ENCODE data around the gene CAVIN3. TPM values are rescaled to one million over a fixed set of nuclear protein-coding genes. Genes with fewer than 3 reads are reported as not detected.
"Not testable (repeated sequence)": the region's sequence is repeated elsewhere in the genome, so short reads cannot be mapped to it uniquely, and the experiment has no call there.

The CAVIN3 gene
- total RNA-seq, 1 experiment from 2014 or later = 342 TPM

GRCh38 chr11:6285019-6285418, 35.3 kb downstream of the CAVIN3 start:
- no peak for DNase-seq (ENCODE audit: low read depth)
- in situ Hi-C loops (cut with HindIII; ENCODE audit: low pct_unique_long_range_greater_than_20kb, low sequenced_read_pairs) = no loop called here

DNA sequence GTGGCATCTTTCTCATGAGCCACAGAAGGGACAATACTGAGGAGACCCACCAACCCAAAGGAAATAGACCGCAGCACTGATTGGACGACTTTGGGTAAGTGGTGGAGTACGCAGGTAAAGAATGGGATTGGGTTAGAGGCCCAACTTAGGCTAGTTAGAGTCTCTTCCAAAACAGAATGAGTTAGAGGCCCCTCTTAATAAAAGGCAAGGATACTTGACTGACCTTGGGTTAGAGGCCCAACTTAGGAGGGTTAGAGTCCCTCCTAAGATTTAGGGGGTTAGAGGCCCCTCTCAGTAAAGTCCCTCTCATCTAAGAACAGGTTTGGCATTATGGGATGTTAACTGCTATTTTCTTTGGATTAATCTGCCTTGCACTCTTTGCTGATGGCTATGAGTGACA, 36.1 kb downstream of the CAVIN3 start:
- no peak for DNase-seq (ENCODE audit: low read depth)
- in situ Hi-C loops (cut with HindIII; ENCODE audit: low pct_unique_long_range_greater_than_20kb, low sequenced_read_pairs) = no loop called here

DNA sequence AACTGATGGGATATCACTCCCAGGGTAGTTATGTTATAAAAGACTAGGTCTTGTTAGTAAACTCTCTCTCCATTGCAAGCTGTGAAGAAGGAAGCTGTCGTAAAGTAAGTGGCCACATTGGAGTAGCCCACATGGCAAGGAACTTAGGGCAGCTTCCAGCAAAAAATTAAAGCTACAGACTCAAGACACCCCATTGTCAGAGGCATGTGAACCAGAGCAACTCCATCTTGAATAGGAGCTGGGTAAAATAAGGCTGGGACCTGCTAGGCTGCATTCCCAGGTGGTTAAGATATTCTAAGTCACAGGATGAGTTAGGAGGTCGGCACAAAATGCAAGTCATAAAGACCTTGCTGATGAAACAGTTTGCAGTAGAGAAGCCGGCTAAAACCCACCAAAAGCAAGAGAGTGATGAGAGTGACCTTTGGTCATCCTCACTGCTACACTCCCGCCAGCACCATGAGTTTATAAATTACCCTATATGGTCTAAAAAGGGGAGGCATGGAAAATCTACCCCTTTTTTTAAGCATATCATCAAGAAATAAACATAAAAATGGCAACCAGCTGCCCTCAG, 36.8 kb downstream of the CAVIN3 start:
- in situ Hi-C loops (cut with HindIII; ENCODE audit: low pct_unique_long_range_greater_than_20kb, low sequenced_read_pairs) = no loop called here
- no peak for DNase-seq (ENCODE audit: low read depth)

DNA sequence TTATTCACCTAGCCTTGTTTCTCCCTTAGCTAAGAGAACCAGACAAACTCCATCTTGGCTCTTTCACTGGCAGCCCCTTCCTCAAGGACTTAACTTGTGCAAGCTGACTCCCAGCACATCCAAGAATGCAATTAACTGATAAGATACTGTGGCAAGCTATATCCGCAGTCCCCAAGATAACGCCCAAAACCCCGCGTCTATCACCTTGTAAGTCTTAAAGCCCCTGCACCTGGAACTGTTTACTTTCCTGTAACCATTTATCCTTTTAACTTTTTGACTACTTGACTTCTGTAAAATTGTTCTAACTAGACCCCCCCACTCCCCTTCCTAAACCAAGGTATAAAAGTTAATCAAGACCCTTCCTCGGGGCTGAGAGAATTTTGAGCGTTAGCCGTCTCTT, 39.5 kb downstream of the CAVIN3 start:
- DNase-seq (ENCODE audit: low read depth); in situ Hi-C loops (cut with HindIII; ENCODE audit: low pct_unique_long_range_greater_than_20kb, low sequenced_read_pairs): not testable (repeated sequence)

GRCh38 chr11:6273188-6273587, 47.1 kb downstream of the CAVIN3 start:
- DNase-seq (ENCODE audit: low read depth) = no peak
- in situ Hi-C loops (cut with HindIII; ENCODE audit: low pct_unique_long_range_greater_than_20kb, low sequenced_read_pairs) = no loop called here

GRCh38 chr11:6271598-6271997, 48.7 kb downstream of the CAVIN3 start:
- in situ Hi-C loops (cut with HindIII; ENCODE audit: low pct_unique_long_range_greater_than_20kb, low sequenced_read_pairs) = no loop called here
- no peak for DNase-seq (ENCODE audit: low read depth)

DNA sequence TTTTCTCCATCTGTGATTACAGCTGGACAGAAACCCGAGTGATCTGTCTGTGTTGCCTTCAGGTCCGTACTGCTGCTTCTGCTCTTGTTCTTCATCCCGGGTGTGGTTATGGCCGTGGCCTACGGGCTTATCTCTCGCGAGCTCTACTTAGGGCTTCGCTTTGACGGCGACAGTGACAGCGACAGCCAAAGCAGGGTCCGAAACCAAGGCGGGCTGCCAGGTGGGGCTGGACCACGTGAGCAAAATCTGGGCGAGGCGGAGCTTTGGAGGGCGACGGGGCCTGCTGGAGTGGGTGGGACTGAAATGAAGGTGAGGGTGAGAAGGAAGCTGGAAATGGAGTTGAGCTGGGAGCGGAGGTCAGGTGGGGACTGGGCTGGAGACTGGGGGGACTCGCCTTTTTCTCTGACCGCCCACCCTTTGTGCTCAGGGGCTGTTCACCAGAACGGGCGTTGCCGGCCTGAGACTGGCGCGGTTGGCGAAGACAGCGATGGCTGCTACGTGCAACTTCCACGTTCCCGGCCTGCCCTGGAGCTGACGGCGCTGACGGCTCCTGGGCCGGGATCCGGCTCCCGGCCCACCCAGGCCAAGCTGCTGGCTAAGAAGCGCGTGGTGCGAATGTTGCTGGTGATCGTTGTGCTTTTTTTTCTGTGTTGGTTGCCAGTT, 49.6 kb downstream of the CAVIN3 start:
- in situ Hi-C loops (cut with HindIII; ENCODE audit: low pct_unique_long_range_greater_than_20kb, low sequenced_read_pairs) = no loop called here
- no peak for DNase-seq (ENCODE audit: low read depth)

GRCh38 chr11:6269994-6270393, 50.3 kb downstream of the CAVIN3 start:
- in situ Hi-C loops (cut with HindIII; ENCODE audit: low pct_unique_long_range_greater_than_20kb, low sequenced_read_pairs) = no loop called here

More at GRCh38 chr11:6269994-6270393, 50.3 kb downstream of the CAVIN3 start:
- no peak for DNase-seq (ENCODE audit: low read depth)

Other genes starting within 250 kb of the CAVIN3 start
- gene OR56B4, start 212.8 kb downstream of the CAVIN3 start, total RNA-seq (2014; rRNA removed; shearing (Covaris generic); ENCODE audit: low replicate concordance) = not detected in 2 replicates
- not detected in 2 replicates for gene OR52B2, start 150.2 kb downstream of the CAVIN3 start, total RNA-seq (2014; rRNA removed; shearing (Covaris generic); ENCODE audit: low replicate concordance)
- not detected in 2 replicates for gene OR52W1, start 121.3 kb downstream of the CAVIN3 start, total RNA-seq (2014; rRNA removed; shearing (Covaris generic); ENCODE audit: low replicate concordance)
- gene C11orf42, start 114.9 kb downstream of the CAVIN3 start, total RNA-seq (2014; rRNA removed; shearing (Covaris generic); ENCODE audit: low replicate concordance) = not detected in 2 replicates
- gene FHIP1B, start 85.9 kb downstream of the CAVIN3 start, total RNA-seq (2014; rRNA removed; shearing (Covaris generic); ENCODE audit: low replicate concordance) = 10.9 and 14.0 TPM in 2 replicates
- gene CNGA4, start 81.4 kb downstream of the CAVIN3 start, total RNA-seq (2014; rRNA removed; shearing (Covaris generic); ENCODE audit: low replicate concordance) = not detected in 2 replicates
- not detected in 2 replicates for gene CCKBR, start 60.7 kb downstream of the CAVIN3 start, total RNA-seq (2014; rRNA removed; shearing (Covaris generic); ENCODE audit: low replicate concordance)
- gene SMPD1, start 70.0 kb upstream of the CAVIN3 start, total RNA-seq (2014; rRNA removed; shearing (Covaris generic); ENCODE audit: low replicate concordance) = 13.0 and 14.9 TPM in 2 replicates
- gene APBB1, start 98.6 kb upstream of the CAVIN3 start, total RNA-seq (2014; rRNA removed; shearing (Covaris generic); ENCODE audit: low replicate concordance) = 9.2 and 19.4 TPM in 2 replicates
- 9.0 TPM in 1 of 2 replicates, not detected in the other for gene HPX, start 120.5 kb upstream of the CAVIN3 start, total RNA-seq (2014; rRNA removed; shearing (Covaris generic); ENCODE audit: low replicate concordance)
- gene TRIM3, start 153.4 kb upstream of the CAVIN3 start, total RNA-seq (2014; rRNA removed; shearing (Covaris generic); ENCODE audit: low replicate concordance) = 11.8 and 21.1 TPM in 2 replicates
- gene ARFIP2, start 160.8 kb upstream of the CAVIN3 start, total RNA-seq (2014; rRNA removed; shearing (Covaris generic); ENCODE audit: low replicate concordance) = 30.5 and 48.2 TPM in 2 replicates
- gene TIMM10B, start 161.0 kb upstream of the CAVIN3 start, total RNA-seq (2014; rRNA removed; shearing (Covaris generic); ENCODE audit: low replicate concordance) = 20.3 and 21.4 TPM in 2 replicates
- 3.1 and 6.7 TPM in 2 replicates for gene DNHD1, start 176.8 kb upstream of the CAVIN3 start, total RNA-seq (2014; rRNA removed; shearing (Covaris generic); ENCODE audit: low replicate concordance)

Measured in Caki2 (cell line).